C1 segment of cervical spinal cord (tissue), 14 donors: Measurements from ENCODE around the gene HRC.
"Not testable (repeated sequence)": the region's sequence is repeated elsewhere in the genome, so short reads cannot be mapped to it uniquely, and the experiment has no call there.

Source experiments
- DNase-seq, 14 donors: peaks; one replicate each; lab custom pipeline; 2025; lab: John Stamatoyannopoulos, UW

Gene HRC

DNA sequence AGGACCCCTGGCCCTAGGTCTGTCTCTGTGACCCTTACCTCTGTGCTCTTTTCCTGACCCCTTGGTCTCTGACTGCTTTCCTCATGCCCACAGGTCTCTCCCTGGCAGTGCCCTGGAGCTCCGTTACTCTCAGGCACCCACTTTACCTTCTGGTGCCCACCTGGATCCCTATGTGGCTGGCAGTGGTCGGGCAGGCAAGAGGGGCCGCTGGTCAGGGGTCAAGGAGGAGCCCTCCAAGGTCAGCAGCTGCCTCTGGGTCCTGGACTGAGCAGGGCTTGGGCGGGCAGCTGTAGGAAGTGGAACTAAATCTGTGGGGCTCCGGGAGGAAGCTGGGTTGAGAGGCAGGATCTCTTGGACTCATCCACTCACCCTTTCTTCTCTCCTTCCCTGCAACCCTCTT is 19.5 kb downstream of the HRC start:
- no peak for DNase-seq

DNA sequence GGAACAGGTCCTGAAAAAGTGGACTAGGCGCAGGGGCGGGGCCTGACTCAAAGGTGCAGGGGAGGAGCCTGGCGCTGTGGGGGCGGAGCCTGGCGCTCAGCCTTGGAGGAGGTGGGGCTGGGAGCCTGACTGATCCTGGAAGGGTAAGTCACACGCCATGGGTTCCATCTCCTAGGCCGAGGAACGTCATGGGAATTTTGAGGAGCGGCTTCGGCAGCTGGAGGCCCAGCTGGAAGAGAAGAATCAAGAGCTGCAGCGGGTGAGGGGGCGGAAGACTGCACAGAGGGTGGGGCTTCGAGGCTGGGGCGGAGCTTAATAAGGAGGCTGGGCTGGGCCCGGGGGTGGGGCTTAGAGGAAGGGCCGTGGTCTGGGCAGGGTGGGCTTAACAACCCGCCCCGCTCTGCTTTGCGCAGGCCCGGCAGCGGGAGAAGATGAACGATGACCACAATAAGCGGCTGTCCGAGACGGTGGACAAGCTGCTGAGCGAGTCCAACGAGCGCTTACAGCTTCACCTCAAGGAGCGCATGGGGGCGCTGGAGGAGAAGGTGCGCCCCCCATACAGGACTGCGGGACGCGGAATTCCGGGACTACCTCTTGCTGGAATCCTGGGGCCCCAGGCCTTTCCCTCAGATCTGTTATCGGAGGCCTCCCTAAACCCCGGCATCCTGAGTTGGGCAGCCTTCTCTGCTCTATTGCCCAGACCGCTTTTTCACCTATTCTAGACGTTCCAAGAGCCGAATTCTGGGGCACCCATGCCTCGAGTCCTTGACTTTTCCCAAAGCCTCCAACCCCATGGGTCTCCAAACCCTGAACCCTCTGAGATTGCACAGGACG is 21.4 kb downstream of the HRC start:
- peak in 2 of 14 donors; percentile 16 to 17 for DNase-seq

DNA sequence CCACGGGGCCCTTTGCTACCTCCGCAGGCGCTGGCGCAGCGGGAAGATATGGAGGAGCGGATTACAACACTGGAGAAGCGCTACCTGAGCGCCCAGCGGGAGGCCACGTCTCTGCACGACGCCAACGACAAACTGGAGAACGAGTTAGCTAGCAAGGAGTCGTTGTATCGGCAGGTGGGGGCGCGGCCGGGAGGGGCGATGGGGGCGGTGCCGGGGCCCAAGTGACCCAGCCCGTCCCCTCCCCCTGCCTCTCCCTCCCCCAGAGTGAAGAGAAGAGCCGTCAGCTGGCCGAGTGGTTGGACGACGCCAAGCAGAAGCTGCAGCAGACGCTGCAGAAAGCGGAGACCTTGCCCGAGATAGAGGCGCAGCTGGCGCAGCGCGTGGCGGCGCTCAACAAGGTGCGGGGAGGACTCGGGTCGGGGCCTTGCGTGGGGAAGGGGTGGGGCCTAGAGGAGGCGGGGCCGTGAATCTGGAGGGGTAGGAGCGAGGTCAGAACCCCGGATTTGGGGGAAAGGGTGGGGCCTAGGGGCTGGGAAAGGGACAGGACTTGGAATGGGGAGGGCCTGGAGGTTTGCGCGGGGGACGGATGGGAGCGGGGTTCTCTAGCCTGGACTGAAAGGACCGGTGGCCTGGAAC is 22.1 kb downstream of the HRC start:
- DNase-seq = no peak

DNA sequence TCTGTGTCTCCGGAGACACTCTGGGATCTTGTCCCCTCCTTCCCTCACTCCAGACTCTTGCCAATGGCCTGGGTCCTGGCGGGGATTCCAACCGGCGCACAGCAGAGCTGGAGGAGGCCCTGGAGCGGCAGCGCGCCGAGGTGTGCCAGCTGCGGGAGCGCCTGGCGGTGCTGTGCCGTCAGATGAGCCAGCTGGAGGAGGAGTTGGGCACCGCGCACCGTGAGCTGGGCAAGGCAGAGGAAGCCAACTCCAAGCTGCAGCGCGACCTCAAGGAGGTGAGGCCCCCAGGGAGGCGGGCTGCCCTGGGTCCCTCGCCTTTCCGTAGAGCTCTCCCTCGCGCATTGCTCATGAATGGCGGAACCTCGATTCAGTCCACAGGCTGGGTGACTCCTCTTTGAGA is 24.9 kb downstream of the HRC start:
- no peak for DNase-seq

DNA sequence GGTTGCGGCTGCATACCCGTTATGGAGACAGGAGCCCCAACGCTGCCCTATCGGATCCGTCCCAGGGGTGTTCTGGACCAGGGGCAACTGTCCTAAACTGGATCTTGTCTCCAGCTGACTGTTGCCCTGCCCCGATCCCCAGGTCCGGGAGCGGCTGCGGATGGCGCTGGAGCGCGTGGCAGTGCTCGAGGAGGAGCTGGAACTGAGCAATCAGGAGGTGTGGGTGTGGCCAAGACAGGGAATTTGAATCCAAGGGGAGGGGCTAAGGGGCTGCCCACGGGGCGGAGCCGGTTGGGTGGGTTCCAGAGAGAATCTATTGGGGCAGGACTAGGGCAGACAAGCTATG is 26.0 kb downstream of the HRC start:
- no peak for DNase-seq

DNA sequence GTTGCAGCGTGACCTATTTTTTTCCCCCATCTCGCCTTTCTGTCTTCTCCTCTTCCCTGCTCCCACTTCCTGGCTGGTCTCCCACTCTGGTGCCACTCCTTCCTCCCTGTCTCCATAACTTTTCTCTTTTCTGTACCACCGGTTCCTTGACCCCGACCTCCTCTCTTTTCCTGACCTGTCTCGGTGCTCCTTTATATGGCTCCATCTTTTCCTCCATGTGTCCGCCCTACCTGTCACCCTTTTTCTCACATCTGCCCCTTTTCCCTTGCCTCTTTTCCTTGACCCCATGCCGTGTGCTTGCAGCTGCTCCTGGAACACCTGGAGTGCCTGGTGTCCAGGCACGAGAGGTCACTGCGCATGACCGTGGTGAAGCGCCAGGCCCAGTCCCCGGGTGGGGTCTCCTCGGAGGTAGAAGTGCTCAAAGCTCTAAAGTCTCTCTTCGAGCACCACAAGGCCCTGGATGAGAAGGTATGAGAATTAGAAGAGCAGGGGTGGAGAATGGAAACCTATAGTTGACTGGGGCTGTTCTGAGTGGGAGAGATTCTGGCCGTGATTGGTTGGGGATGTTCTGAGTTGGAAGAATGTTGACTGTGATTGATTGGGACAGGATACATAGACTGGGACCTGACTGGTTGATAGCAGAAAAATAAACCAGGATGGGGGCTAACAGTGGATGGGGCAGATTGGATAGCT is 26.5 kb downstream of the HRC start:
- DNase-seq = no peak

DNA sequence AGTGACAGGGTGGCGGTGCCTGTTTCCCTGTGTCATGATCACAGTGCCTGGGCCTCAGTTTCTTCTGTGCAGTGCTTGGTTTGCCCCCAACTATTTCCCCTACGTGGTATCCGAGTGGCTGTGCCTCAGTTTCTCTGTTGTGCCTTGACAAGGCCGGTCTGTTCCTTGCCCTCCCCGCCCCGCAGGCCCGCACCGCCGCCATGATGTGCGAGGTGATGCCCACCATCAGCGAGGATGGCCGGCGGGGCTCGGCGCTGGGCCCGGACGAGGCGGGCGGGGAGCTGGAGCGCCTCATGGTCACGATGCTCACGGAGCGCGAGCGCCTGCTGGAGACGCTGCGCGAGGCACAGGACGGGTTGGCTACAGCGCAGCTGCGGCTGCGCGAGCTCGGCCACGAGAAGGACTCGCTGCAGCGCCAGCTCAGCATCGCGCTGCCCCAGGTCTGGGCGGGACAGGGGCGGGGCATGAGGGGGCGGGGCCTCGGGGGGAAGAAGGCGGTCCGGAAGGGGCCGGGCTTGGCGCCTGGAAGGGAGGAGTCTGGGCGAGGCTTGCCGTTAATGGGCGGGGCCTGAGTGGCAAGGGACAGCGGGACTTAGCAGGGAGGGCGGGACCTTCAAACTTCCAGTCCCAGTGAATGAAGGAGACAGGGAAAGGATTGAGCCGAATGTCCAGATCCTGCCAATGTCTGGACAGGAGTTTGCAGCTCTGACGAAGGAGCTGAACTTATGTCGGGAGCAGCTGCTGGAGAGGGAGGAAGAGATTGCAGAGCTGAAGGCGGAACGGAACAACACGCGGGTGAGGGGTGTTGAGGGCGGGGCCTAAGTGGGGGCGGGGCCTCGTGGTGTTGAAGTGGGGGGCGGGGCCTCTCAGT is 27.3 kb downstream of the HRC start:
- DNase-seq = peak in 13 of 14 donors; percentile 70 to 97 (median 93)

DNA sequence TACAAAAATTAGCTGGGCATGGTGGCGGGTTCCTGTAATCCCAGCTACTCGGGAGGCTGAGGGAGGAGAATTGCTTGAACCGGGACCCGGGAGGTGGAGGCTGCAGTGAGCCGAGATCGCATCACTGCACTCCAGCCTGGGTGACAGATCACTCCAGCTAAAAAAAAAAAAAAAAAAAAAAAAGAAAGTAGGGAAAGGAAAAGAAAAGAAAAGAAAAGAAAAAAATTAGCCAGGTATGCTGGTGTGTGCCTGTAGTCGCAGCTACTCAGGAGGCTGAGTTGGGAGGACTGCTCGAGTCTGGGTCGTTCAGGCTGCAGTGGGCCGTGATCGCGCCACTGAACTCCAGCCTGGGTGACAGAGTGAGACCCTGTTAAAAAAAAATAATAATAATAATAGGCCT is 28.0 kb downstream of the HRC start:
- not testable (repeated sequence) for DNase-seq

DNA sequence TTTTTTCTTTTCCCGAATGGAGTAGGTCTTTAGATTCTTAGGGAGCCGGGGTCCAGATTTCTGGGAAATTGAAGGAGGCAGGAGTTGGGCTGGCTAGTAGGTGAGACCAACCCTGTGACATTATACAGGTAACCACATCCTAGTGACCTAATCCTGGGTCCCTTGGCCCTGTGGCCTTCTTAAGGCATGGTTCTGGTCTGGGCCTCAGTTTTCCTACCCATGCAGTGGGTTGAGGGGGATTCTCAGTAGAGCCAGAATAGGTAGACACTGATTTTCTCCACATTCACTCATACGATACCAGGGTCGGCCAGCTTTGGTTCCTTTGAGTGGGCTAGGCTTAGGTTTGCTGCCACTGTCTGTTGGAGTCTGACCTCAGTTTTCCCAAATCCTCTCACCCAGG is 28.6 kb downstream of the HRC start:
- no peak for DNase-seq

DNA sequence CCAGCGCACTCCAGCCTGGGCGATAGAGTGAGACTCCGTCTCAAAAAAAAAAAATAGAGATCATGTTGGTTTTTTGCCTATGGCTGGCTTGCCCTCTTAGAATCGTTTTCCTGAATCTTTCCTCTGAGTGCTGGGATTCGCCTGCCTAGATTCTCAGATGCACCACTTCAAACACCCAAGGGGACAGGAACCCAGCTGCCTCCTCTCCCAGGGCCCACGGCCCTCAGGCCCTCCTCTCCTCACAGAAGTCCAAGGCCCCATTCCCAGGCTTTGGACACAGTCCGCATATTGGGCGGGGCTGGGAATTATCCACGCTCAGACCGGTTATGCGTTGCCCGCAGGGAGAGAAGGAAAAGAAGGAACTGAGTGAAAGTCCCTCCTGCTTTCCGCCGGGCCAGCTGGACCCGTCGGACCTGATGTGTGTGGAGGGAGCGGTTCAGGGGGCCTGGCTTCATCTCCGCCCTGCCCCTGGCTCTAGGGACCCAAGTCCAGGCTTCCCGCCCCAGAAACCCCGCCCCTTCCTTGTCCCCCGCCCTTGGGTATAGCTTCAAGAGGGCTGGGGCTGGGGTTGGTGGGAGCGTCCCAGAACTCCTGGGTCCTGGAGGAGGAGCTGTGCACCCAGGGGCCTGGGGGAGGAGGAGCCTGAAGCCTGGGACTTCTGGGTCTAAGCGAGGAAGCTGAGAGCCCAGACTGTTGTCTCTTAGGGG is 30.0 kb downstream of the HRC start:
- no peak for DNase-seq

DNA sequence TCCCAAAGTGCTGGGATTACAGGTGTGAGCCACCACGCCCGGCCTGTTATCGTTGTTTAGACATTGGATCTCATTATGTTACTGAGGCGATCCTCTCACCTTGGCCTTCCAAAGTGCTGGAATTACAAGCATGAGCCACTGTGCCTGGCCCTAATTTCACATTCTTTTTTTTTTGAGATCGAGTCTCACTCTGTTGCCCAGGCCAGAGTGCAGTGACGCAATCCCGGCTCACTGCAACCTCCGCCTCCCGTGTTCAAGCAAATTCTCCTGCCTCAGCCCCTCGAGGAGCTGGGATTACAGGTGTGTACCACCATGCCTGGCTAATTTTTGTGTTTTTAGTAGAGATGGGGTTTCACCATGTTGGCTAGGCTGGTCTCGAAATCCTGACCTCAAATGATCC is 31.9 kb downstream of the HRC start:
- not testable (repeated sequence) for DNase-seq

DNA sequence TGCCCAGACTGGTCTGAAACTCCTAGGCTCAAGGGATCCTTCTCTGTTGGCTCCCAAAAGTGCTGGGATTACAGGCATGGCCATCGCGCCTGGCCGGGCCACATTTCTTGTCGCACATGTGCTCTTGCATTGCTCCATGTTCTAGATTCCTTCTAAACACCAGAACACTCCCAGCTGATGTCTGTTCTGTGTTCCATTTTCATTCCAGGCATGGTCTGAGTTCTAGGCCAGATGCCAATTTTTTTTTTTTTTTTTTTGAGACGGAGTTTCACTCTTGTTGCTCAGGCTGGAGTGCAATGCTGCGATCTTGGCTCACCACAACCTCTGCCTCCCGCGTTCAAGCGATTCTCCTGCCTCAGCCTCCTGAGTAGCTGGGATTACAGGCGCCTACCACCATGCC is 33.4 kb downstream of the HRC start:
- DNase-seq = peak in 1 of 14 donors; percentile 31

DNA sequence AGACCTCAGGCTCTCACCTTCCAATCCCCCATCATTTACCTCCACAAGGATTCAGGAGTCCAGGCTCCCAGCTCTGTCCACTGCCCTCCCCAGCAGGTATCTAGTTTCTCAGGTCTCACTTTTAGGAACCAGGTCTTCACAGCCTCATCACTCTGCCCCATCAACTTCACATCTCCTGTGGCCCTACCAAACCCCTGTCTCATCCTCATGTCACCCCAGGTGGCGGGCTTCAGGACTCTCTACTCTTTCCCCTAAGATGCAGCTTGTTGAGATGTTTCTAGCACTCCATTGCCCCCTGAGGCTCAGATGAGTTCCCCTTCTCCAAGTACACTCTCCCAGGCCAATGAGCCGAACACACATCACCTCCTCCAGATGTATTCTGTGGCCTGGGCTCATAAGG is 34.3 kb downstream of the HRC start:
- no peak for DNase-seq

DNA sequence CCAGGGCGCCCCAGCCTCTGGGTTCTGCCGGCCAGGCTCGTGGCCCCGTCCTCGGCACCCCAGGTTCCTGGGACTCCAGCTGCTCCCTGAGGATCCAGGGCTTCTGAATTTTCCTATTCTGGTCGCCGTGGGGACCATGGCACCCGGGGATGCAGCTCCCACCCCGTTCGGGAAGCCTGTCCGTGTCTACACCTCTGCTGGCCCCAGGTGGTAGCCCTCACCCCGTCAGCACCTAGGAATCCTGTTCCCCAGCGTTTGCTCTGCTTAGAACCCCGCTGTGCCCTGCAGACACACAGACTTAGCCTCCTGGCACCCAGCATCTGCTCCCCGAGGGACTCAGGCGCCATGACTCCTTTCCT is 34.9 kb downstream of the HRC start:
- DNase-seq = no peak

DNA sequence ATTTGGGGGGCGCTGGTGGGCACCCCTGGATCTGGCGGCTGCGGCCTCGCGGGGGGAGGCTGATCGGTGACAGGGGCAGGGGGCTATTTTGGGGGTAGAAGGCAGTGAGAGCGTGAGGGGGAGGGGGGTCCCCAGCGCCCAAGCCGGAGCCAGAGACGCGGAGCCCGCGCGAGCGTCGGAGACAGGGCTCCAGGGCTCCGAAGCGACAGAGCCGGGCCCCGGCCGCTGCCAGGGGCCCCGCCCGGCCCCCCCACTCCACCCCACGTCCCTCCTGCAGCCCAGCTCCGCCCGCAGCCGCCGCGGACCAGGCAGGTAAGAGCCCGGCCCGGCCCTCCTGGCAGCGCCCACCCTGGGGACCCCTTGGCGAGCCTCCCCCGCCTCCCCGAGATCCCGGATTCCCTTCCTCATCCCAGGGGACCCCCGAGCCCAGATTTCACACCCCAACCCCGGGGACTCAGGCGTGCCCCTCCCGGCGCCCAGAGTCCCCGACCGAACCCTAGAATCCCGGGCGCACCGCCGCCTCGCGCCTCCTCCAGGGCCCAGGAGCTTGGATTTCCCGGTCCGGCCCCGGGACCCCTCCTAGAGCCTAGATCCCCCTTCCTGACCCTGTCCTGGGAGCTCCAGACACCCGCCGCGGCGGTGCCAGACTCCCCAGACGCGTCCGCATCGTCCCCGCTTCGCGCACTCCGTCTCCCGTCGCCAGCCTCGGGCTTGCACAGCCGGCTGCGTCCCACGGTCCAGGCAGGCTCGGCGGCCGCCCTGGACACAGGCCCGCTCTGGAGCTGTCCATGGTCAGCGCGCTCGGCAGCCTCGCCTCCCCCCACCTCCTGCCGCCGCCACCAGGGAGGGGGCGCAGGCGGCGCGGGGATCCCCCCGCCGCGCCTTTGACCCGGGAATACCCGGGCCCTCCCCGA is 35.5 kb downstream of the HRC start, which contains the start of gene PPFIA3:
PPFIA3 (plus strand) TSS at position 134 of the 914 bp plus-strand sequence. CDS start 8,330 bp downstream, outside the sequence.
- peak in 9 of 14 donors; percentile 6 to 65 (median 39) for DNase-seq

DNA sequence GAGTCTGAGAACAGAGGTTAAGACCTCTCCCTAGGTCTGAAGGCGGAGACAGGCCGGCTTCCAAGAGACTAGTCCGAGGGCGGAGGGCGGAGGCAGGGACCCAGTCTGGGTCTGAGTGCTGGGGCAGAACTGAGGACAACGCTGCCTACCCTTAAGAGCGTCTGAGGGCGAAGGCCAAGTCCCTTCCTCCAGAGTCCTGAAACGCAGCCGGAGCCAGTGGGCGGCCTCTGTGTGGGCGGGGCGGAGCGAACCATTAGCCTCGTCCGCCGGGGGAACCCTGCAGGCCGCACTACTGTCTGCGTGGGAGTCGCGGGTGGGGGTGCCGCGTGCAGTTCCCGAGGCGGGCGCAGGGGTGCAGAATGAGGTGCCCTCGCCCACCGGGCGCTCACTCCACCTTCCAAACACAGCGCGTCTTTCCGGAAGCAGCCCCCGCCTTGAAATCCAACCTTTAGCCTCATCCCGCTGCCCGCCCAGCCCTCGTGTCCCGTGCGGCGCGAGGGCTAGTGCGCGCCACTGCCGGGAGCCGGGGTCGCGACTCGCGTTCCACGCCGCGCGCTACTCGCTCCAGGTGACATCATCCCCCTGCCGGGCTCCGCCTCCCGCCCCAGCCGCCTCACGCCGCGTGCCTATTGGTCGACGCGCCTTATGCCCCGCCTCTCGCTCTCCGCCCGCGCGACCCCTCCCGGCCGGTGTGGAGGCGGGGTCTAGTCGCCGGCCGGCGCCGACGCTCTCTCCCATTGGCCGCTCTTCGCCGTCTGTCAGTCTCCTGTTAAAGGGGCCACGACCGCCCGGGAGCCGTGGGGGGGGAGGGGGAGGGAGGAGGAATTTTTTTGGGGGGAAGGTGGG is 36.4 kb downstream of the HRC start, which contains the start of gene C19orf73:
C19orf73 (minus strand) TSS at position 579 of the 846 bp plus-strand sequence; CDS start at position 458, 121 bp downstream.
- peak; percentile 52 to 96 (median 93) for DNase-seq

DNA sequence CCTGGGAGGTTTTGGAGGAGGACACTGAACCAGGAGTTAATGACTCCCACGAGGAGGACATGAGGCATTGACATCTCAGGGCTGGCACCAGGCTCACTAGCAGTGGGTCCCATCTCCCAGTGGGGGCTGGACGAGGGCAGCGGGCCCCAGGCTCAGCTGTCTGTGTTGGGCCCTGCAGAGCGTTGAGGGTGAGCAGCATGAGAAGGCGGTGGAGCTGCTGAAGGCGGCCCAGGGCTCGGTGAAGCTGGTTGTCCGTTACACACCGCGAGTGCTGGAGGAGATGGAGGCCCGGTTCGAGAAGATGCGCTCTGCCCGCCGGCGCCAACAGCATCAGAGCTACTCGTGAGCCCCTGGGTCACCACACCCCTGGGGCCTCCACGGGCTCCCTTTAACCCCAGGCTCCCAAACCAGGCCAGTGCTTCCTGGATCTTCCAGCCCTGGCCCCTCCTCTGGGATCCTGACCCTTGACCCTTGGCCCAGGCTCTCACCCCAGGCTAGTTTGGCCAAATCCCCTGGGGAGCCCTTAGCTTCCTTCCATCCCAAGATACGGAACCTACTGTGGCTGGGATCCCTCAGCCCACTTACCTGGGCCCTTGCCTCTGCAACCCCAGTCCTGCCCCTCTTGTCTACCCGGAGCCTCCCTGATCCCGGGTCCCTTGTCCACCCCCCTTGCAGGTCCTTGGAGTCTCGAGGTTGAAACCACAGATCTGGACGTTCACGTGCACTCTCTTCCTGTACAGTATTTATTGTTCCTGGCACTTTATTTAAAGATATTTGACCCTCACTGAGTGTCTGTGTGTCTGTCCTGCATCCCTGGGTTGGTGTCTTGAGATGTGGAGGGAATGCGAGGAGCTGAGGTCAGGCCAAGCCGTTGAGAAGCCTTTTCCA is 37.3 kb downstream of the HRC start:
- DNase-seq = peak in 1 of 14 donors; percentile 34

DNA sequence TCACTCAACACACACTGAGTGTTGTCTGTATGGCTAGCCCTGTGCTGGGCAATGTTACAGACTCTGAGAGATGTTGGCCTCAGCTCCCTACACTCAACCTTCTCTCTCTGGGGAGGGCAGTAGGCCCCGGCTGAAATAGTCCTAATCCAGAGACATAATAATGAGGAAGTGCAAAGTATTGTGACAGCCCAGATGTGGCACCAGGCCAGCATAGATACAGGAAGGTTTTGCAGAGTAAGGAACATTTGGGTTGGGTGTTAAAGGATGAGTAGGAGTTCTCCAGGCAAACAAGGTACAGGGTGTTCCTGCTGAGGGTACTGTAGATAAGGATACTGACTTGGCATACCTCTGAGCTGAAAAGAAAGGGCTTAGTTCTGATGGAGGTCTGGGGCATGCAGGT is 38.7 kb downstream of the HRC start:
- no peak for DNase-seq
